ENCODE results near the gene KIF26B.

The KIF26B gene

GRCh38 chr1:245322673-245323072 lies 167.9 kb downstream of the KIF26B start:
- no peak; the same call in 1 of the 2 replicates for TF ChIP-seq CTCF (IDR thresholded peaks at IDR 0.05)

DNA sequence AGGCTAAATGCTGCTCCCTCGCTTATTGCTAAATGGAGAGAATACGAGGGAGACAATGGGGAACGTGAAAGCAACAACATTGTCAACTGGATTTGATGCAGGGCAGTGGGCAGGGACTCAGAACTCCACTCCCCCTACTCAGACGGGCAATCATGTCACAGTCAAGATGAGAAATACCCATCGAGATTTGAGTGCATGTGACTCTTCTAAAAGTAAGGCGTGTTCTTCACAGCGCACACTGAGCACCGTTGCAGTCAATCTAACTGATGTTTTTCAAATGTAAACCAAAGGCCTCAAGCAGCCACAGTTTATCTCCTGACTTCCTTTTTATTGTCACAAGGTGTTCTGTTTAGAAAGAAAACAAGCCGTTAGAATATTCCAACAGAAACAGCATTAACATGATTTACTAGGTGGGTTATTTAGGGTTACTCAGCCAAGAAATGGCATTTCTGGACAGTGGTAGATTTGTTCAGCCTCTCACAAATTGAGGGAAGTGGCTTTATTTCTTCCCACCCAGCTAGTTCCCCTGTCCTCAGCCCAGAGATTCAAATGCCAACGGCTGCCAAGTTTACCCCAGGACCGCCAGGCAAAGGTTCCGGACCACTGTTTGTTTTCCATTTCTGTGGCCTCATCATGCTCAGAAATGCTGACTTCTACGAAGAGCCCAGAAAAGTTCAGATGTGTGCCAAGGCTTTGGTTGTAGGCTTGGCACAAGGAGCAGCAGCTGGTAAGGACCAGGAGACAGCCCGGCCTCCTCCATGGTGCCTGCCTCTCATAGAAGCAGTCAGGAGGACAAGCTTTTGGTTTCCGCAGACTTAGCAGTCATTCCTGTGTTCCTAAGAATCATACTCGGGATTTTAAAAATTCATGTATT lies 171.4 kb downstream of the KIF26B start:
- no peak for TF ChIP-seq CTCF (IDR thresholded peaks at IDR 0.05)

- no peak for TF ChIP-seq CTCF (IDR thresholded peaks at IDR 0.05)
Observed at GRCh38 chr1:245327360-245327759, 172.6 kb downstream of the KIF26B start.

- TF ChIP-seq CTCF (IDR thresholded peaks at IDR 0.05) = no peak
Observed at GRCh38 chr1:245327842-245328241, 173.1 kb downstream of the KIF26B start.

- no peak for TF ChIP-seq CTCF (IDR thresholded peaks at IDR 0.05)
Observed at GRCh38 chr1:245330951-245331350, 176.2 kb downstream of the KIF26B start.

DNA sequence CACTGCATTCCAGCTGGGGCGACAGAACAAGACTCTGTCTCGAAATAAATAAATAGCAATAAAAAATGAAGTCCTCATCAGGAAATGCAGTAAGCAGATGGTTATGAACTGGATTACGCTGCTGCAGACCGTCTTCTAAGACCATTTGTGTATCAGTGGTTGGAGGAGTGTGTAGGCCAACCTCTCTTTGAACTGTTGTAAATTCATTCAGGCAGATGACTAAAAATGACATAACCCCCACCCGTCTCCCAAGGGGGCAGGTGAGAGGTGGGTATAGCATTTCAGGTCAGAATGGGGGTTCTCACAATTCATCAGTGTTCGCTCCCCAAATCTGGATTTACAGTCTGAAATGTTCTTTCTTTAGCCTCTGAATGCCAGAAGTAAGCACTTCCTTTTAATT lies 177.3 kb downstream of the KIF26B start:
- TF ChIP-seq CTCF (IDR thresholded peaks at IDR 0.05) = no peak

DNA sequence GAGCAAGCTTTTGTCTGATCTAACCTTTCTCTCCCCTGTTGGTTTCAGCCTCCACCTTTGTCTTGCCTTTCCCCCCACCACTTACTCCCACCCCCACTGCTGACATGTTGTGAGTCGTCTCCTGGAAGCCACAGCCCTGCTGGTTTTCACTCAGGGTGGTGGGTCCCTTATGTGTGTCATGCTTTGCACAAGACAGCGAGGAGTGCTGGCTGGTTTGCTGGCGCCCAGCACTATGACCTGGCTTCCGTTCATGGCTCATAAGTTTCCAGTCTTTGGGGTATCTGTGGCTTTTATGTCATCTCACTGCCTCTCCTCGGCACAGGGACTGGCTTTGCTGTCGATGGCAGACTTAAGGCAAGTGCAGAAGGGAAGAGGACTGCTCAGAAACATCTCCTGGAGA lies 177.7 kb downstream of the KIF26B start:
- no peak for TF ChIP-seq CTCF (IDR thresholded peaks at IDR 0.05)
